ENCODE data around the gene GON4L. TPM values are rescaled to one million over a fixed set of nuclear protein-coding genes. Genes with fewer than 3 reads are reported as not detected.
"Not testable (repeated sequence)": the region's sequence is repeated elsewhere in the genome, so short reads cannot be mapped to it uniquely, and the experiment has no call there.

The GON4L gene
- total RNA-seq, 1 experiment from 2014 or later, result 53.4 TPM

DNA sequence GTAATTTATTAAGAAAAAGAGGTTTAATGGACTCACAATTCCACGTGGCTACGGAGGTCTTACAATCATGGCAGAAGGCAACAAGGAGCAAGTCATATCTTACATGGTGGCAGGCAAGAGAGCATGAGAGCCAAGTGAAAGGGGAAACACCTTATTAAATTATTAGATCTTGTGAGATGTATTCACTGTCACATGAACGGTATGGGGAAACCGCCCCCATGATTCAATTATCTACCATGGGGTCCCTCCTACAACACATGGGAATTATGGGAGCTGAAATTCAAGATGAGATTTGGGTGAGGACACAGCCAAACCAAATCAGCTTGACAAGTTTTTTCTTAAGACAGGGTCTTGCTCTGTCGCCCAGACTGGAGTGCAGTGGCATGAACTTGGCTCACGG lies 153.8 kb downstream of the GON4L start:
- Mint-ChIP-seq H3K27me3 (ENCODE audit: low read depth) (no peaks in the 10 kb centered on the region), H3K9me3 (peaks cover 11 to 18% of the 10 kb centered on the region in 2 experiments), H3K4me1 (peaks cover 9 to 10% of the 10 kb centered on the region in 2 experiments), H3K4me3 (no peak overlapping the region), H3K36me3 (ENCODE audit: insufficient read depth in 1 of 3, low read depth in 3 of 3) (peaks cover 23 to 31% (median 27%) of the 10 kb centered on the region in 3 experiments), H3K27ac (no peak overlapping the region)
- H2BK15ac ChIP-seq (ENCODE audit: low read depth, low read length), result no peak overlapping the region
- no peak overlapping the region for H4K5ac ChIP-seq (ENCODE audit: insufficient read length, low read depth, low read length)
- H3K27ac ChIP-seq (ENCODE audit: insufficient read length, low read depth, low read length), result no peak overlapping the region
- H3K14ac ChIP-seq (ENCODE audit: insufficient read depth, low read length), result no peak overlapping the region
- no peak overlapping the region for H2BK12ac ChIP-seq (ENCODE audit: insufficient read length, low read depth, low read length)
- no peak overlapping the region for H3K4me2 ChIP-seq (ENCODE audit: insufficient read depth, insufficient read length, low read length)
- H3K4ac ChIP-seq (ENCODE audit: low read depth, low read length), result no peak overlapping the region
- H3K79me2 ChIP-seq (ENCODE audit: insufficient read depth, low read length), result peaks cover 13% of the 10 kb centered on the region; the same call in 1 of the 2 replicates
- 0 out of 2 replicates have a peak, but pooled peaks cover 3% of the 10 kb centered on the region for H3K4me1 ChIP-seq (ENCODE audit: insufficient read depth, low read length)
- no peak overlapping the region for H2AFZ ChIP-seq (ENCODE audit: low read length)
- H2BK5ac ChIP-seq (ENCODE audit: insufficient read length, low read length), result no peak overlapping the region
- H4K91ac ChIP-seq (ENCODE audit: insufficient read length, low read depth, low read length), result no peak overlapping the region
- no peaks in the 10 kb centered on the region for H3K27me3 ChIP-seq (ENCODE audit: insufficient read depth, low read length)
- no peaks in the 10 kb centered on the region for H3K23me2 ChIP-seq (ENCODE audit: insufficient read length, low read depth, low read length, poor library complexity, severe bottlenecking)
- peaks cover 11% of the 10 kb centered on the region for H3K79me1 ChIP-seq (ENCODE audit: insufficient read depth, low read depth, low read length, poor library complexity, severe bottlenecking)
- H4K20me1 ChIP-seq (ENCODE audit: control insufficient read depth, insufficient read depth, insufficient read length), result no peaks in the 10 kb centered on the region
- no peak overlapping the region for H2BK20ac ChIP-seq (ENCODE audit: low read depth, low read length, poor library complexity, severe bottlenecking)
- H3T11ph ChIP-seq (ENCODE audit: low read length), result no peak overlapping the region
- whole genome bisulfite sequencing (ENCODE audit: extremely low coverage, insufficient read length, low lambda C conversion rate), result no CpG with 5 or more reads among the region's 6 CpGs
- H2BK120ac ChIP-seq (ENCODE audit: low read depth, low read length, poor library complexity, severe bottlenecking), result no peak overlapping the region
- no peak overlapping the region for H3K56ac ChIP-seq (ENCODE audit: insufficient read length, low read depth, low read length)
- H2AK5ac ChIP-seq (ENCODE audit: insufficient read length, low read length), result no peak overlapping the region
- no peak overlapping the region for H3K23ac ChIP-seq (ENCODE audit: insufficient read length, low read depth, low read length)
- H3K9me3 ChIP-seq (ENCODE audit: control insufficient read depth, low read depth, low read length), result no peaks in the 10 kb centered on the region
- no peak for DNase-seq
- no peak overlapping the region for H4K8ac ChIP-seq (replicated peaks; ENCODE audit: insufficient read length, low read depth, low read length)
- TF ChIP-seq, protein P1, sequence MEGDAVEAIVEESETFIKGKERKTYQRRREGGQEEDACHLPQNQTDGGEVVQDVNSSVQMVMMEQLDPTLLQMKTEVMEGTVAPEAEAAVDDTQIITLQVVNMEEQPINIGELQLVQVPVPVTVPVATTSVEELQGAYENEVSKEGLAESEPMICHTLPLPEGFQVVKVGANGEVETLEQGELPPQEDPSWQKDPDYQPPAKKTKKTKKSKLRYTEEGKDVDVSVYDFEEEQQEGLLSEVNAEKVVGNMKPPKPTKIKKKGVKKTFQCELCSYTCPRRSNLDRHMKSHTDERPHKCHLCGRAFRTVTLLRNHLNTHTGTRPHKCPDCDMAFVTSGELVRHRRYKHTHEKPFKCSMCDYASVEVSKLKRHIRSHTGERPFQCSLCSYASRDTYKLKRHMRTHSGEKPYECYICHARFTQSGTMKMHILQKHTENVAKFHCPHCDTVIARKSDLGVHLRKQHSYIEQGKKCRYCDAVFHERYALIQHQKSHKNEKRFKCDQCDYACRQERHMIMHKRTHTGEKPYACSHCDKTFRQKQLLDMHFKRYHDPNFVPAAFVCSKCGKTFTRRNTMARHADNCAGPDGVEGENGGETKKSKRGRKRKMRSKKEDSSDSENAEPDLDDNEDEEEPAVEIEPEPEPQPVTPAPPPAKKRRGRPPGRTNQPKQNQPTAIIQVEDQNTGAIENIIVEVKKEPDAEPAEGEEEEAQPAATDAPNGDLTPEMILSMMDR (conservative IDR thresholded peaks at IDR 0.05), result no peak
- no peak overlapping the region for H3K18ac ChIP-seq (ENCODE audit: insufficient read length, low read depth, low read length)
- no peak overlapping the region for H3K9ac ChIP-seq (ENCODE audit: extremely low read depth, insufficient read length, low read length)

DNA sequence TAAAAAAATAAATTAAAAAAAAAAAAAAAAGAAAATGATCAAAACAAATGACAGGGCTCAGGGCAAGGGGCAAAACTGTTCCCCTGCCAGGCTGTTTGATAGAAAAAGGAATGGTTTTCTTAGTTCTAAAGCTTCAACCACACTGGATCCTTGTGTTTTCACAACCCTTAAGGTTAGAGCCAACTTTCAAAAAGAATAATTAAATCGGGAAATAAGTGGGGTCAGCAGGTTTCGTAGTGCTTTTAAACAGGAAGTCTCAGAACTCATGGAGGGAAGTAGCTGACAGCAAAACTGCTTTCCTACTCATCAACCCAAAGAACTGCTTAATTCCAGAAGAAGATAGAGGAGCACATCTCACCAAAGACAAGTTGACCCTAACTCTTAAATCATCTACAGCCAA lies 155.3 kb downstream of the GON4L start:
- not testable (repeated sequence) for H3K27ac Mint-ChIP-seq; H2AK5ac ChIP-seq (ENCODE audit: insufficient read length, low read length); H2AFZ ChIP-seq (ENCODE audit: low read length); H3K14ac ChIP-seq (ENCODE audit: insufficient read depth, low read length); H2BK20ac ChIP-seq (ENCODE audit: low read depth, low read length, poor library complexity, severe bottlenecking); H3T11ph ChIP-seq (ENCODE audit: low read length); H3K18ac ChIP-seq (ENCODE audit: insufficient read length, low read depth, low read length); H3K9ac ChIP-seq (ENCODE audit: extremely low read depth, insufficient read length, low read length); H3K23me2 ChIP-seq (ENCODE audit: insufficient read length, low read depth, low read length, poor library complexity, severe bottlenecking); H4K20me1 ChIP-seq (ENCODE audit: control insufficient read depth, insufficient read depth, insufficient read length); H4K5ac ChIP-seq (ENCODE audit: insufficient read length, low read depth, low read length); DNase-seq; H3K27ac ChIP-seq (ENCODE audit: insufficient read length, low read depth, low read length); H3K4me3 Mint-ChIP-seq; H3K27me3 Mint-ChIP-seq (ENCODE audit: low read depth); H2BK120ac ChIP-seq (ENCODE audit: low read depth, low read length, poor library complexity, severe bottlenecking); H4K8ac ChIP-seq (replicated peaks; ENCODE audit: insufficient read length, low read depth, low read length); H4K91ac ChIP-seq (ENCODE audit: insufficient read length, low read depth, low read length); H3K4ac ChIP-seq (ENCODE audit: low read depth, low read length); H3K4me2 ChIP-seq (ENCODE audit: insufficient read depth, insufficient read length, low read length); H3K56ac ChIP-seq (ENCODE audit: insufficient read length, low read depth, low read length); H3K9me3 ChIP-seq (ENCODE audit: control insufficient read depth, low read depth, low read length); H2BK5ac ChIP-seq (ENCODE audit: insufficient read length, low read length); H3K4me1 ChIP-seq (ENCODE audit: insufficient read depth, low read length); H3K27me3 ChIP-seq (ENCODE audit: insufficient read depth, low read length); H2BK15ac ChIP-seq (ENCODE audit: low read depth, low read length); H2BK12ac ChIP-seq (ENCODE audit: insufficient read length, low read depth, low read length); H3K23ac ChIP-seq (ENCODE audit: insufficient read length, low read depth, low read length)
- peaks cover 14% of the 10 kb centered on the region for H3K79me1 ChIP-seq (ENCODE audit: insufficient read depth, low read depth, low read length, poor library complexity, severe bottlenecking)
- no CpG with 5 or more reads among the region's 2 CpGs for WGBS (ENCODE audit: extremely low coverage, insufficient read length, low lambda C conversion rate)
- H3K36me3 Mint-ChIP-seq (ENCODE audit: insufficient read depth in 1 of 3, low read depth in 3 of 3), result peaks cover 30 to 38% (median 32%) of the 10 kb centered on the region in 3 experiments
- H3K4me1 Mint-ChIP-seq, result peaks cover 20% of the 10 kb centered on the region in 2 experiments
- peaks cover 13% of the 10 kb centered on the region; the same call in 1 of the 2 replicates for H3K79me2 ChIP-seq (ENCODE audit: insufficient read depth, low read length)
- H3K9me3 Mint-ChIP-seq, result peaks cover 17 to 24% of the 10 kb centered on the region in 2 experiments
